Prostate gland (tissue), 2 donors: ENCODE measurements around the gene NFATC1.

ENCODE experiments used
- POLR2A ChIP-seq: fragments of 450-650 bp; IDR thresholded peaks from one replicate; pipeline ENCODE4 v1.6.1; 2016; ENCODE audit warnings: antibody characterized with exemption, mild to moderate bottlenecking
- POLR2AphosphoS5 ChIP-seq: sonication (generic); formaldehyde crosslinking; IDR thresholded peaks from one replicate; pipeline ENCODE4 v1.6.1; 2017; ENCODE audit warnings: antibody characterized with exemption
- TF ChIP-seq, protein P1 (sequence below), 4 experiments: fragments of 200-600 bp in 2 of 4; fragments of 450-650 bp in 2 of 4; sonication (generic) in 2 of 4; IDR thresholded peaks; 1 replicate in 3 of 4; 2 replicates in 1 of 4; pipeline ENCODE4 v1.5.1; 2016 to 2019; ENCODE audit warnings: antibody characterized with exemption in 4 of 4, mild to moderate bottlenecking in 2 of 4, moderate library complexity in 2 of 4

DNA sequence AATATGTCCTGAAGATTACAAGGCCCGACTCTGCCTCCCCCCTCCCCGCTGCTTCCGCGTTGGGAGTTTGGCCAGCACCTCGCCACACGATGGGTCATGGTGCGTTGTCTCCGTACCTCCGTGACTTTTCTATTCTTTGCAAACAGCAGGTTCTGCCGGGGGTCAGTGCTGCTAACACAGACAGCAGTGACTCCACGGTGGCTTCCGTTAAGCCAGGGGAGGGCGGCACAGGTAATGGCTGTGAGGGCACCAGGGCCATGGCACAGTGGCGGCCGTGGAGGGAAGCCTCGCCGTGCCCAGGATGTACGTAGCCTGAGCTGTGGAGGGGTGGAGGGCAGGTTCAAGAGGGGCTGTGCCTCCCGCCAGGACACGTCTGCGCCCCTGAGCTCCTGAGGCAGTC lies 115.5 kb downstream of the NFATC1 start:
- TF ChIP-seq, protein P1, sequence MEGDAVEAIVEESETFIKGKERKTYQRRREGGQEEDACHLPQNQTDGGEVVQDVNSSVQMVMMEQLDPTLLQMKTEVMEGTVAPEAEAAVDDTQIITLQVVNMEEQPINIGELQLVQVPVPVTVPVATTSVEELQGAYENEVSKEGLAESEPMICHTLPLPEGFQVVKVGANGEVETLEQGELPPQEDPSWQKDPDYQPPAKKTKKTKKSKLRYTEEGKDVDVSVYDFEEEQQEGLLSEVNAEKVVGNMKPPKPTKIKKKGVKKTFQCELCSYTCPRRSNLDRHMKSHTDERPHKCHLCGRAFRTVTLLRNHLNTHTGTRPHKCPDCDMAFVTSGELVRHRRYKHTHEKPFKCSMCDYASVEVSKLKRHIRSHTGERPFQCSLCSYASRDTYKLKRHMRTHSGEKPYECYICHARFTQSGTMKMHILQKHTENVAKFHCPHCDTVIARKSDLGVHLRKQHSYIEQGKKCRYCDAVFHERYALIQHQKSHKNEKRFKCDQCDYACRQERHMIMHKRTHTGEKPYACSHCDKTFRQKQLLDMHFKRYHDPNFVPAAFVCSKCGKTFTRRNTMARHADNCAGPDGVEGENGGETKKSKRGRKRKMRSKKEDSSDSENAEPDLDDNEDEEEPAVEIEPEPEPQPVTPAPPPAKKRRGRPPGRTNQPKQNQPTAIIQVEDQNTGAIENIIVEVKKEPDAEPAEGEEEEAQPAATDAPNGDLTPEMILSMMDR (IDR thresholded peaks at IDR 0.05) = no peak
- TF ChIP-seq POLR2A (no peak), POLR2AphosphoS5 (no peak)
